ENCODE results near the gene NGFR.

Gene NGFR

GRCh38 chr17:49518346-49519078 is 23.4 kb downstream of the NGFR start:
- no peak for DNase-seq

- peak; percentile 49 for DNase-seq
Observed at GRCh38 chr17:49519781-49520180, 24.7 kb downstream of the NGFR start.

- DNase-seq = no peak
Observed at GRCh38 chr17:49520386-49521087, 25.4 kb downstream of the NGFR start.

- peak; percentile 43 for DNase-seq
Observed at GRCh38 chr17:49521088-49521450, 26.0 kb downstream of the NGFR start.

- peak; percentile 48 for DNase-seq
Observed at GRCh38 chr17:49521471-49522356, 26.6 kb downstream of the NGFR start.

- peak; percentile 55 for DNase-seq
Observed at GRCh38 chr17:49522357-49522890, 27.3 kb downstream of the NGFR start.

- no peak for DNase-seq
Observed at GRCh38 chr17:49523196-49523595, 28.1 kb downstream of the NGFR start.

- DNase-seq = peak; percentile 54
Observed at GRCh38 chr17:49523706-49524472, 28.8 kb downstream of the NGFR start.

GRCh38 chr17:49524473-49525359 is 29.6 kb downstream of the NGFR start:
- DNase-seq = peak; percentile 49

- peak; percentile 58 for DNase-seq
Observed at GRCh38 chr17:49525831-49526741, 31.0 kb downstream of the NGFR start.

- no peak for DNase-seq
Observed at GRCh38 chr17:49527927-49528651, 33.0 kb downstream of the NGFR start.

GRCh38 chr17:49528966-49529365 is 33.9 kb downstream of the NGFR start:
- DNase-seq = no peak

- peak; percentile 5 for DNase-seq
Observed at GRCh38 chr17:49530118-49530517, 35.0 kb downstream of the NGFR start.

- DNase-seq = no peak
Observed at GRCh38 chr17:49543860-49544259, 48.8 kb downstream of the NGFR start.

GRCh38 chr17:49545007-49545660 is 50.0 kb downstream of the NGFR start:
- DNase-seq = peak; percentile 64

GRCh38 chr17:49545806-49546545 is 50.9 kb downstream of the NGFR start:
- peak; percentile 67 for DNase-seq

GRCh38 chr17:49546546-49547535 is 51.7 kb downstream of the NGFR start:
- DNase-seq = peak; percentile 56
